NT2/D1 (cell line): ENCODE measurements around the gene MUC5AC.

Experiments used
- DNase-seq: peaks from one replicate; pipeline ENCODE4 v3.0.0-alpha.2; 2011; ENCODE audit warnings: low read depth, low spot score
- H3K27me3 ChIP-seq: 2 replicates; pipeline ENCODE4 v1.6.0; 2011; ENCODE audit warnings: mild to moderate bottlenecking; ENCODE audit not compliant: insufficient read length, insufficient read depth
- H3K36me3 ChIP-seq: 2 replicates; pipeline ENCODE4 v1.6.1; 2011; ENCODE audit warnings: mild to moderate bottlenecking, low read length, mixed read lengths; ENCODE audit not compliant: insufficient read depth, insufficient read length
- H3K4me1 ChIP-seq: 2 replicates; pipeline ENCODE4 v1.5.1; 2011; ENCODE audit not compliant: insufficient read depth, insufficient read length
- H3K4me3 ChIP-seq: 2 replicates; pipeline ENCODE4 v1.5.1; 2011; ENCODE audit warnings: low read depth; ENCODE audit not compliant: insufficient read length
- H3K9ac ChIP-seq: 2 replicates; pipeline ENCODE4 v1.6.0; 2011; ENCODE audit warnings: low read depth; ENCODE audit not compliant: insufficient read length
- H3K9me3 ChIP-seq: 2 replicates; pipeline ENCODE4 v1.5.1; 2011; ENCODE audit warnings: mild to moderate bottlenecking, low read length; ENCODE audit not compliant: insufficient read depth
- SUZ12 ChIP-seq: IDR thresholded peaks from 2 replicates; pipeline ENCODE4 v1.6.1; 2011; ENCODE audit not compliant: insufficient read length, insufficient read depth; ENCODE audit errors: extremely low read depth
- YY1 ChIP-seq: IDR thresholded peaks from 2 replicates; pipeline ENCODE4 v1.6.1; 2011; ENCODE audit not compliant: insufficient read length, insufficient read depth
- ZNF274 ChIP-seq: IDR thresholded peaks from 2 replicates; pipeline ENCODE4 v1.6.1; 2011; ENCODE audit warnings: mild to moderate bottlenecking, low read depth, low read length

The MUC5AC gene

GRCh38 chr11:1205121-1205986, 47.6 kb downstream of the MUC5AC start:
- Histone ChIP-seq H3K27me3 (peaks cover 5% of the 10 kb centered on the region), H3K9me3 (peaks cover 2% of the 10 kb centered on the region), H3K4me3 (no peak overlapping the region), H3K36me3 (no peaks in the 10 kb centered on the region), H3K9ac (peak overlapping the region; percentile 14), H3K4me1 (peaks cover 18% of the 10 kb centered on the region)
- no peak for DNase-seq
- no peak for TF ChIP-seq SUZ12
- no peak for TF ChIP-seq ZNF274
- TF ChIP-seq YY1: no peak

- H3K4me1 ChIP-seq: peaks cover 15% of the 10 kb centered on the region
These were observed 48.2 kb downstream of the MUC5AC start for GRCh38 chr11:1205987-1206331.

GRCh38 chr11:1206391-1207271, 48.9 kb downstream of the MUC5AC start:
- Histone ChIP-seq H3K36me3 (no peaks in the 10 kb centered on the region), H3K4me3 (no peak overlapping the region), H3K4me1 (peaks cover 15% of the 10 kb centered on the region), H3K9ac (peak overlapping the region; percentile 47), H3K9me3 (peaks cover 14% of the 10 kb centered on the region), H3K27me3 (peaks cover 15% of the 10 kb centered on the region)
- TF ChIP-seq ZNF274 (no peak), SUZ12 (no peak), YY1 (no peak)
- DNase-seq: no peak

More at GRCh38 chr11:1205987-1206331, 48.2 kb downstream of the MUC5AC start:
- peak overlapping the region; percentile 14 for H3K9ac ChIP-seq
- H3K4me3 ChIP-seq: no peak overlapping the region
- DNase-seq: no peak
- peaks cover 8% of the 10 kb centered on the region for H3K9me3 ChIP-seq
- peaks cover 9% of the 10 kb centered on the region for H3K27me3 ChIP-seq
- no peak for TF ChIP-seq YY1
- no peak for TF ChIP-seq ZNF274
- TF ChIP-seq SUZ12: no peak
- no peaks in the 10 kb centered on the region for H3K36me3 ChIP-seq

- DNase-seq: no peak
- H3K9ac ChIP-seq: no peak overlapping the region
These were observed 49.8 kb downstream of the MUC5AC start for GRCh38 chr11:1207401-1208143.

GRCh38 chr11:1208144-1208393, 50.3 kb downstream of the MUC5AC start:
- Histone ChIP-seq H3K4me1 (peaks cover 14% of the 10 kb centered on the region), H3K4me3 (no peak overlapping the region), H3K9me3 (peaks cover 22% of the 10 kb centered on the region), H3K27me3 (peaks cover 19% of the 10 kb centered on the region), H3K36me3 (no peaks in the 10 kb centered on the region), H3K9ac (no peak overlapping the region)
- DNase-seq: no peak
- TF ChIP-seq ZNF274 (no peak), SUZ12 (no peak), YY1 (no peak)

More at GRCh38 chr11:1207401-1208143, 49.8 kb downstream of the MUC5AC start:
- H3K4me1 ChIP-seq: peaks cover 15% of the 10 kb centered on the region
- no peak overlapping the region for H3K4me3 ChIP-seq
- H3K36me3 ChIP-seq: no peaks in the 10 kb centered on the region
- H3K9me3 ChIP-seq: peaks cover 22% of the 10 kb centered on the region
- peaks cover 17% of the 10 kb centered on the region for H3K27me3 ChIP-seq
- TF ChIP-seq SUZ12: no peak
- no peak for TF ChIP-seq YY1
- TF ChIP-seq ZNF274: no peak

GRCh38 chr11:1208394-1209261, 50.9 kb downstream of the MUC5AC start:
- Histone ChIP-seq H3K27me3 (peaks cover 24% of the 10 kb centered on the region), H3K9ac (no peak overlapping the region), H3K36me3 (no peaks in the 10 kb centered on the region), H3K9me3 (peaks cover 22% of the 10 kb centered on the region), H3K4me3 (no peak overlapping the region), H3K4me1 (peaks cover 9% of the 10 kb centered on the region)
- DNase-seq: no peak
- TF ChIP-seq YY1: no peak
- no peak for TF ChIP-seq SUZ12
- no peak for TF ChIP-seq ZNF274
